ENCODE results near the gene ATM.
"Not testable (repeated sequence)": the region's sequence is repeated elsewhere in the genome, so short reads cannot be mapped to it uniquely, and the experiment has no call there.

ATM gene

DNA sequence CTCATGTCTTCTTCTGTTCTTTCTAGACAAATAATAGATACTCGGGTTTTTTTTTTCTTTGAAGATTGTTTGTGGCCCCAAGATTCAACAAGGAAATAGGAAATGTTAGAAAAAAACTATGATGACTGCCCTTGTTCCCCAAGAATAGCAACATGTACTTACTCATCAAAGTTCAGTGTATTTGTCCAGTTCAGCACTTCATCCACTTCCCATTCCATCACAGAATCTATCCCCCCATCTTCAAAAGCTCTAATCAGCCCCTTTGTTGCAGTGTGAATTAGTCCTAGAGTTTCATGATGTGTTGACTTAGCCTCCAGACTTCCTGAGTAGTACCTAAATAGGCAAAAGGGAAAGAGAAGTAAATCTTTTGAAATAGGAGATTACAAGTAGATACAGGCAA, 170.2 kb downstream of the ATM start:
- DNase-seq = no peak

DNA sequence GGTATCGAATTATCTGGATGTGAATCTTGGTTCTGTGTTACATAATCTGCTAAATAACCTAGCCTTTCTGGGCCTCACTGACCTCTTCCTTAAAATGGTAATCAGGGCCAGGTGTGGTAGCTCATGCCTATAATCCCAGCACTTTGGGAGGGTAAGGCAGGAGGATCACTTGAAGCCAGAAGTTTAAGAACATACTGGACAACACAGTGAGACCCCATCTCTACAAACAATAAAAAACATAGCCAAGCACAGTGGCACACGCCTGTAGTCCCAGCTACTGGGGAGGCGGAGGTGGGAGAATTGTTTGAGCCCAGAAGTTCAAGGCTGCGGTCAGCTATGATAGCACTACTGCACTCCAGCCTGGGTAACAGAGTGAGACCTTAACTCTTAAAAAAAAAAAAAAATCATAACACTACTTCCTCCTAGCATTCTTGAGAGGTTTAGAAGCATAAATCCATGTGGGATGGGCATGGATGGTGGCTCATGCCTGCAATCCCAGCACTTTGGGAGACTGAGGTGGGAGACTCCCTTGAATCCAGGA, 171.9 kb downstream of the ATM start:
- no peak for DNase-seq

DNA sequence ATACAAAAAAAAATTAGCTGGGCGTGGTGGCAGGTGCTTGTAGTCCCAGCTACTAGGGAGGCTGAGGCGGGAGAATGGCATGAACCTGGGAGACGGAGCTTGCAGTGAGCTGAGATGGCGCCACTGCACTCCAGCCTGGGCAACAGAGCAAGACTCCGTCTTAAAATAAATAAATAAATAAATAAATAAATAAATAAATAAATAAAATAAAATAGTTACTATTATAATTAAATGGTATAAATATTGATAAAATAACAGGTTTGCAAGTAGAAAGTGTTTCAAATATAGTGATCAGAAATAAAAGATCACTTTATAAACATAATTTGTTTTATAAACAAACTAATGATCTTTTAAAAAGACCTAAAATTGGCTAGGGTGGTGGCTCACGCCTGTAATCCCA, 173.8 kb downstream of the ATM start:
- not testable (repeated sequence) for DNase-seq

DNA sequence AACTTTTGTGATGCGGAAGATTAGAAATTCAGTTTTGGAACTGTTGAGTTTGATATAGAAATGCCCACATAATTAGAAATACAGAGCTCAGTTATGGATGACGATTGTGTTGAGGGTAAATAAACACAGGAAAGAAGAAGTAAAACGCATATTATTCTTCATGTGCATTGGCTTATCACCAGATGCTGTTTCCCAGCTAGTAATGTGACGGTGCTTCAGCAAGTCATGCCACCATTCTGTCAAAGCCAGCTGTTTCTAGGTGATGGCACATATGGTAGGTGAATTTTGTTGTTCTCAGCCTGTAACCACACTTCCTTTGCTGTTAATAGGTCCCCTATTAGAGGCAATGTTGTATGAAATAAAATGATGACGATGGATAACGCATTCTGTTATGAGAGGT, 175.6 kb downstream of the ATM start:
- DNase-seq = no peak

DNA sequence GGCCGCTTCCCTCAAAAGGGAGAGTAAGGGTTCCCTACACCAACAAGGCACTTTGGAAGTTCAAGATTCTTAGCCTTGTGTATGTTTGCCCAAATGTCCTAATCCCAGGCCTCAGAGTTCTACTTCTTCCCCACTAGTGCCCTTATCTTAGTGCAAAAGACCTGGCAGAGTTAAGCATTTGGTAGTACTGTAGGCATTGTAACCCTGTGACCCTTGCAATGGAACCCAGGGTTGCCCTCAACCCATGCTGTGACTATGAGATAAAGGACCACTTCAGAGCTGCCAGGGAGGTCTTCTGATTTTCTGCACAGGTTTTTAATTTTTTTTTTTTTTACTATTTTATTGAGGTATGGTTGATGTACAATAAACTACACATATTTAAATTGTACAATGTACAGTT, 179.4 kb downstream of the ATM start:
- no peak for DNase-seq

DNA sequence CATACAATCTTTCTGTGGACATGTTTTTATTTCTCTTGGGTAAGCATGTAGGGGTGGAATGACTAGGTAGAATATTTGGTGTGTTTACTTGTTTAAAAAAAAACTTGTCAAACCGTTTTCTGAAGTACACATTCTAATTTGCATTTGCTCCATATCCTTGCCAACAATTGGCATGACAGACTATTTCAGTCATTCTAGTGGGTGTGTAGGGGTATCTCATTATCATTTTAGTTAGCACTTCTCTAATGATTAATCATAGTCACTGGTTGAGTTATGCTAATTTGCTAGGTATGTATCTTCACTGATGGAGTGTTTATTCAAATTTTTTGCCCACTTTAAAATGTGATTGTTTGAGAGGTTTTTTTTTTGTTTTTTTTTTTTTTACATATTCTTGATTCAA, 180.2 kb downstream of the ATM start:
- DNase-seq = no peak

DNA sequence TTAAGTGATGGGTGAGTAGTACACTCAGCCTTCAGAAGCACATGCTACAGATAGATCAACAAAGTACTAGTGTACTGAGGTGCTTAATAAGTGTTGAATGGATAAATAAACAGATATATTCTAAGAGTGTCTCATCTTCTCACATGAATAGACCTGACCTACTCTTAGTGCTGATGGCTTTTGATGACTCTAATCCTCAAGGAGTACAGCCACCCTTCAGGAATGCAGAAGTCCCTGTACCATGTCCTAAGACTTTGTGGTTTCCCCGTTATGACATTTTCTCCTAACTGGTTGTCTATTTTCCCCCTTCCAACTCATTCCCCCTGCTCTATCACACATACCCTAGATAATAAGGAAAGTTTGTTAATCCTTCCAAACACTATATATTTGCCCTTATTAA, 182.8 kb downstream of the ATM start:
- no peak for DNase-seq

DNA sequence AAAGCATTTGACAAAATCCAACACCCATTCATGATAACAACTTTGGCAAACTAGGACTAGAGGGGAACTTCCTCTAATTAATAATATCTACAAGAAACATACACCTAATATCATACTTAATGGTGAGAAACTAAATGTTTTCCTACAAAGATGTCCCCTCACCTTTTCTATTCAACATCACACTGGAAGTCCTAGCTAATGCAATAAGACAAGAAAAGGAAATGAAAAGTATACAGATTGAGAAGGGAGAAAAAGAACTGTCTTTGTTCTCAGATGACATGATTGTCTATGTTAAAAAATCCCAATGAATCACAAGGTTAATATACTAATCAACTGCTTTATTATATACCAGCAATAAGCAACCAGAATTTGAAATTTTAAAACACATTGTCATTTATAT, 192.1 kb downstream of the ATM start:
- no peak for DNase-seq

DNA sequence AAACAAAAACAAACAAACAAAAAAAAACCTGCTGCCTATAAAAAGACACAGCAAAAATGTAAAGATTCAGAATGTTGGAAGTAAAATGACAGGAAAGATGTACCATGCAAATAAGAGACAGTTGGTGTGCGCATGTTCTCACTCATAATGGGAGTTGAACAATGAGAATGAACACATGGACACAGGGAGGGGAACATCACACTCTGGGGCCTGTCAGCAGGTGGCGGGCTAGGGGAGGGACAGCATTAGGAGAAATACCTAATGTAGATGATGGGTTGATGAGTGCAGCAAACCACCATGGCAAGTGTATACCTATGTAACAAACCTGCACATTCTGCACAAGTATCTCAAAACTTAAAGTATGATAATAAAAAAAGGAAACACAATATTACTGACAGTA, 194.7 kb downstream of the ATM start:
- peak; percentile 25 for DNase-seq

Measured in central memory CD4-positive, alpha-beta T cell (primary cell).